Calu3 (cell line): ENCODE results near the gene ALG6. TPM values are rescaled to one million over a fixed set of nuclear protein-coding genes. Genes with fewer than 3 reads are reported as not detected.
"Not testable (repeated sequence)": the region's sequence is repeated elsewhere in the genome, so short reads cannot be mapped to it uniquely, and the experiment has no call there.

Source experiments
- BruUV-seq: library from RNA; stranded (reverse); fragments of 400-500 nt; replicated peaks from 2 replicates; lab custom pipeline; 2021; lab: Mats Ljungman, UMichigan
- CTCF ChIA-PET: fragments of 300-600 bp; sonication (Branson Sonifier 250); formaldehyde crosslinking; loops from one replicate; lab custom pipeline; 2022; ENCODE audit warnings: antibody characterized with exemption; lab: Charles Lee
- DNase-seq: peaks from one replicate; pipeline ENCODE4 v3.0.0; 2022
- H3K27ac Mint-ChIP-seq: one replicate; pipeline ENCODE4 v1.8.0; 2022; ENCODE audit warnings: mixed read lengths; ENCODE audit not compliant: unreplicated experiment
- H3K27me3 Mint-ChIP-seq: one replicate; pipeline ENCODE4 v1.8.0; 2022; ENCODE audit warnings: mixed read lengths; ENCODE audit not compliant: unreplicated experiment
- H3K36me3 Mint-ChIP-seq: one replicate; pipeline ENCODE4 v1.8.0; 2022; ENCODE audit warnings: mild to moderate bottlenecking, moderate library complexity, mixed read lengths; ENCODE audit not compliant: insufficient read depth, unreplicated experiment
- H3K4me1 Mint-ChIP-seq: one replicate; pipeline ENCODE4 v1.8.0; 2022; ENCODE audit warnings: mild to moderate bottlenecking, low read depth, mixed read lengths; ENCODE audit not compliant: unreplicated experiment
- H3K4me3 Mint-ChIP-seq: one replicate; pipeline ENCODE4 v1.8.0; 2022; ENCODE audit warnings: mild to moderate bottlenecking, low read depth, moderate library complexity, mixed read lengths; ENCODE audit not compliant: unreplicated experiment
- H3K9me3 Mint-ChIP-seq: one replicate; pipeline ENCODE4 v1.8.0; 2022; ENCODE audit warnings: low read depth, mixed read lengths; ENCODE audit not compliant: unreplicated experiment
- CTCF ChIP-seq: fragments of 200-600 bp; IDR thresholded peaks from one replicate; pipeline ENCODE4 v1.8.0; 2022; ENCODE audit warnings: antibody characterized with exemption; ENCODE audit not compliant: unreplicated experiment
- intact Hi-C: fragments of 100-400 bp; cut with micrococcal nuclease; formaldehyde crosslinking; loops from one replicate; pipeline ENCODE4 v1.10.0; 2022; ENCODE audit not compliant: unreplicated experiment
- total RNA-seq: library from RNA; stranded (reverse); gene quantifications from 2 replicates; pipeline ENCODE4 v1.2.3, GENCODE V29; 2022

Gene ALG6
- total RNA-seq, 1 experiment from 2014 or later, result 24.0 TPM

- no peak for TF ChIP-seq CTCF
- no TSS peak for BruUV-seq
- intact Hi-C loops, result no loop called here
- no peak overlapping the region for H3K27ac Mint-ChIP-seq
- H3K4me1 Mint-ChIP-seq, result no peaks in the 10 kb centered on the region
- no peak for DNase-seq
- CTCF ChIA-PET, result no interaction called here
- peaks cover 52% of the 10 kb centered on the region for H3K27me3 Mint-ChIP-seq
- H3K36me3 Mint-ChIP-seq, result no peaks in the 10 kb centered on the region
- no peak overlapping the region for H3K4me3 Mint-ChIP-seq
- H3K9me3 Mint-ChIP-seq, result no peaks in the 10 kb centered on the region
These were observed 14.7 kb upstream of the ALG6 start for GRCh38 chr1:63352736-63353135.

- CTCF ChIA-PET, result interaction anchor here (0.6 kb wide), 1 partner anchor 214 kb away, joined by 3 read pairs; no protein-coding TSS in a partner anchor
- H3K27ac Mint-ChIP-seq, intact Hi-C loops, BruUV-seq, H3K36me3 Mint-ChIP-seq, H3K4me1 Mint-ChIP-seq, H3K9me3 Mint-ChIP-seq, H3K4me3 Mint-ChIP-seq, DNase-seq: not testable (repeated sequence)
- peaks cover 39% of the 10 kb centered on the region for H3K27me3 Mint-ChIP-seq
These were observed 11.2 kb upstream of the ALG6 start for GRCh38 chr1:63356234-63356633.

GRCh38 chr1:63359561-63359960 lies 7.9 kb upstream of the ALG6 start:
- H3K4me1 Mint-ChIP-seq, result no peaks in the 10 kb centered on the region
- H3K9me3 Mint-ChIP-seq, result no peaks in the 10 kb centered on the region
- CTCF ChIA-PET, result interaction anchor here (2.2 kb wide), 1 partner anchor 24 kb away, joined by 4 read pairs; no protein-coding TSS in a partner anchor
- H3K27me3 Mint-ChIP-seq, result peaks cover 22% of the 10 kb centered on the region
- H3K27ac Mint-ChIP-seq, result no peak overlapping the region
- TF ChIP-seq CTCF, result no peak
- H3K4me3 Mint-ChIP-seq, result no peak overlapping the region
- no peaks in the 10 kb centered on the region for H3K36me3 Mint-ChIP-seq
- intact Hi-C loops, result no loop called here
- DNase-seq, result no peak
- no TSS peak for BruUV-seq

- H3K4me3 Mint-ChIP-seq, result no peak overlapping the region
- intact Hi-C loops, result no loop called here
- H3K36me3 Mint-ChIP-seq, result peaks cover 6% of the 10 kb centered on the region
- H3K27ac Mint-ChIP-seq, result no peak overlapping the region
- DNase-seq, result no peak
- CTCF ChIA-PET, result interaction anchor here (0.5 kb wide), 1 partner anchor 26 kb away, joined by 3 read pairs; no protein-coding TSS in a partner anchor
- H3K9me3 Mint-ChIP-seq, result peaks cover 2% of the 10 kb centered on the region
- TF ChIP-seq CTCF, result no peak
- BruUV-seq, result no TSS peak
- no peaks in the 10 kb centered on the region for H3K27me3 Mint-ChIP-seq
- H3K4me1 Mint-ChIP-seq, result peaks cover 13% of the 10 kb centered on the region
These were observed 5.4 kb upstream of the ALG6 start for GRCh38 chr1:63362073-63362472.

GRCh38 chr1:63362578-63362977 lies 4.8 kb upstream of the ALG6 start:
- H3K4me3 Mint-ChIP-seq, result no peak overlapping the region
- H3K27me3 Mint-ChIP-seq, result no peaks in the 10 kb centered on the region
- peaks cover 2% of the 10 kb centered on the region for H3K9me3 Mint-ChIP-seq
- no TSS peak for BruUV-seq
- H3K4me1 Mint-ChIP-seq, result peaks cover 14% of the 10 kb centered on the region
- CTCF ChIA-PET, result no interaction called here
- peaks cover 11% of the 10 kb centered on the region for H3K36me3 Mint-ChIP-seq
- no peak overlapping the region for H3K27ac Mint-ChIP-seq
- DNase-seq, result no peak
- no peak for TF ChIP-seq CTCF
- intact Hi-C loops, result no loop called here
